Heart left ventricle (tissue), 16 donors: ENCODE results near the gene GUCD1. TPM values are rescaled to one million over a fixed set of nuclear protein-coding genes. Genes with fewer than 3 reads are reported as not detected.
A peak's percentile ranks its signal among the peaks of the same experiment; 100 is the strongest.

Source experiments
- ATAC-seq, 4 donors: fragments of 200-7000 bp; cut with Tn5 transposase; one replicate each; pipeline ENCODE4 v1.9.1; 2020 to 2022; ENCODE audit warnings: moderate library complexity in 4 of 4, mild to moderate bottlenecking in 3 of 4, moderate number of reproducible peaks in 1 of 4
- DNase-seq, 5 donors: peaks; one replicate each; pipeline ENCODE4 v3.0.0-alpha.2; 2020
- H3K27ac ChIP-seq, 12 donors: fragments of 200-600 bp; sonication (generic) in 4 of 12; one replicate each; pipeline versions ENCODE4 v1.5.0 to v1.8.0; 2016 to 2022; ENCODE audit warnings: mild to moderate bottlenecking in 2 of 12
- H3K27me3 ChIP-seq, 9 donors: fragments of 200-600 bp; sonication (generic) in 2 of 9; one replicate each; pipeline versions ENCODE4 v1.5.1 to v1.8.0; 2016 to 2022; ENCODE audit warnings: mild to moderate bottlenecking in 3 of 9
- H3K36me3 ChIP-seq, 9 donors: fragments of 200-600 bp; sonication (generic) in 2 of 9; one replicate each; pipeline versions ENCODE4 v1.5.0 to v1.8.0; 2018 to 2022; ENCODE audit warnings: mild to moderate bottlenecking in 2 of 9
- H3K4me1 ChIP-seq, 12 donors: fragments of 200-600 bp; sonication (generic) in 4 of 12; one replicate each; pipeline versions ENCODE4 v1.5.0 to v1.8.0; 2016 to 2022; ENCODE audit warnings: mild to moderate bottlenecking in 3 of 12
- H3K4me3 ChIP-seq, 12 donors: fragments of 200-600 bp; sonication (generic) in 4 of 12; one replicate each; pipeline versions ENCODE4 v1.5.0 to v1.8.0; 2017 to 2022; ENCODE audit warnings: mild to moderate bottlenecking in 9 of 12, moderate library complexity in 4 of 12
- H3K9me3 ChIP-seq, 12 donors: fragments of 200-600 bp; sonication (generic) in 4 of 12; one replicate each; pipeline versions ENCODE4 v1.5.0 to v1.8.0; 2016 to 2022; ENCODE audit warnings: mild to moderate bottlenecking in 1 of 12
- CTCF ChIP-seq, 12 donors: fragments of 200-600 bp; sonication (generic) in 4 of 12; IDR thresholded peaks; one replicate each; pipeline versions ENCODE4 v1.5.0 to v1.8.0; 2018 to 2022; ENCODE audit warnings: antibody characterized with exemption in 12 of 12, mild to moderate bottlenecking in 5 of 12
- POLR2A ChIP-seq, 2 donors: fragments of 450-650 bp; IDR thresholded peaks; one replicate each; pipeline ENCODE4 v1.6.1; 2017; ENCODE audit warnings: antibody characterized with exemption in 2 of 2, mild to moderate bottlenecking in 2 of 2, moderate library complexity in 2 of 2
- WGBS, 4 donors: extraction: QIAGEN DNeasy Blood & Tissue Kit in 2 of 4; methylation state at CpG; one replicate each; pipeline versions ENCODE4 v1.1.5 to v1.1.7; 2013 to 2018; 5-methylcytosine and 5-hydroxymethylcytosine counted together
- intact Hi-C, 10 donors: fragments of 100-400 bp; cut with DNase I; formaldehyde crosslinking; loops; one replicate each; pipeline versions ENCODE4 v1.11.1 to v1.14.2; 2022
- polyA plus RNA-seq, 2 donors: library from polyadenylated mRNA; stranded (reverse); fragments of 200-250 nt; gene quantifications; one replicate each; pipeline ENCODE4 v1.2.3, GENCODE V29; 2013
- total RNA-seq, 9 donors: library from RNA; depleted of rRNA in 2 of 9; stranded (reverse); fragments of >200 nt in 2 of 9; fragmentation: NEBNext Ultra II Directional in 3 of 9; extraction: Animal tissue kit (Norgen Biotek cat#: 25700) in 3 of 9; gene quantifications; one replicate each; pipeline versions ENCODE4 v1.1.0 to v1.2.4, GENCODE V29; 2016 to 2023
- donor health status: ischemic (EF 13 %, LVEDD 7.1; RV severe dilation, severe dysfunction).
- donor health status: healthy with polysubstance abuse.
- donor health status: DM: no; HTN: yes; CAD: no.
- donor health status: DM: no; HTN: no; CAD: no.
- donor health status: ischemic (EF 25% LVEDD 6.9; RV normal size, moderate dysfunction).
- donor health status: ischemic (EF 25% LVEDD 5.7; RV mildly dilated, moderate dysfunction).
- donor health status: healthy.
- donor health status: DM: yes; HTN: yes; CAD: no.
- donor health status: ischemic (EF 35%, LVEDD 5.7; RV mildly dilated, moderate dysfunction).
- donor health status: nonischemic (EF 11% LVEDD 7.7; RV severe dilation, severe dysfunction).
- donor health status: DM: yes; HTN: yes; CAD: no.
- donor health status: PGD.
- donor health status: ischemic (EF 29% LVEDD 5.4; RV normal size, mild dysfunction).
- donor health status: nonischemic (EF 23%, LVEDD 6.1; RV moderate dilation, normal function).

GUCD1 gene
- total and polyA plus RNA-seq, 11 donors = 147 to 487 (median 186) TPM

GRCh38 chr22:24565077-24565476, 10.1 kb upstream of the GUCD1 start:
- H3K36me3 ChIP-seq = peaks cover 0 to 73% (median 48%) of the 10 kb centered on the region in 9 donors
- ATAC-seq (no peak), DNase-seq (no peak)
- no peaks in the 10 kb centered on the region for H3K27me3 ChIP-seq
- peak overlapping the region in 10 of 12 donors; percentile 28 to 81 (median 70) for H3K27ac ChIP-seq
- no peak for TF ChIP-seq CTCF (IDR thresholded peaks at IDR 0.05)
- no peak for TF ChIP-seq POLR2A (IDR thresholded peaks at IDR 0.05)
- no peaks in the 10 kb centered on the region for H3K9me3 ChIP-seq
- H3K4me3 ChIP-seq = no peak overlapping the region
- 80 to 88% (median 84%) methylated on average over 2 of the region's 2 CpGs for WGBS, 4 donors
- peaks cover 0 to 71% (median 31%) of the 10 kb centered on the region in 12 donors for H3K4me1 ChIP-seq
- intact Hi-C loops = no loop called here

GRCh38 chr22:24564376-24565058, 9.6 kb upstream of the GUCD1 start:
- no peaks in the 10 kb centered on the region for H3K9me3 ChIP-seq
- no peaks in the 10 kb centered on the region for H3K27me3 ChIP-seq
- H3K4me3 ChIP-seq = no peak overlapping the region
- ATAC-seq (peak; percentile 93 to 94 (median 94)), DNase-seq (peak in 4 of 5 donors; percentile 48 to 67 (median 57))
- peaks cover 0 to 77% (median 32%) of the 10 kb centered on the region in 12 donors for H3K4me1 ChIP-seq
- no peak for TF ChIP-seq CTCF (IDR thresholded peaks at IDR 0.05)
- H3K27ac ChIP-seq = peak overlapping the region; percentile 45 to 81 (median 74)
- intact Hi-C loops = no loop called here
- peaks cover 0 to 73% (median 46%) of the 10 kb centered on the region in 9 donors for H3K36me3 ChIP-seq
- WGBS, 4 donors = 34 to 60% (median 51%) methylated on average over 2 of the region's 2 CpGs

DNA sequence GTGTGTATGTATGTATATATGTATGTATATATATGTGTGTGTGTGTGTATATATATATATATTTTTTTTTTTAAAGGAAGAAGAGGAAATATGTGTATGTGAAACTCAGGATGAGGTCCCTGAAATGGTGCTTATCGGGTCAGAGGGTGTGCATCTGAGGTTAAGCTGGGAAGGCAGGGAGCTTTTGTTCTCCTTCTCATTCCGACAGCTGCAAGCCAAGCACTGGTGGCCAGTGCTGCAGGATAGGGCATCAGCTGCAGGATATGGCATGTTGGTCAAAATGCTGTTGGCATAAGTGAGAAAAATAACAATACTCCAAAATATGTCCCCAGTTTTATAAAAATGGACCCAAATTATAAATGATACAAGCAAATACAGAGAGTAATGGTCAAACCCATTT, 8.3 kb upstream of the GUCD1 start:
- Histone ChIP-seq H3K9me3 (no peaks in the 10 kb centered on the region), H3K36me3 (peaks cover 0 to 73% (median 46%) of the 10 kb centered on the region in 9 donors), H3K4me1 (peaks cover 0 to 85% (median 39%) of the 10 kb centered on the region in 12 donors), H3K27me3 (no peaks in the 10 kb centered on the region), H3K27ac (peak overlapping the region in 6 of 12 donors; percentile 68 to 81 (median 76)), H3K4me3 (no peak overlapping the region)
- TF ChIP-seq CTCF (IDR thresholded peaks at IDR 0.05) = no peak
- TF ChIP-seq POLR2A (IDR thresholded peaks at IDR 0.05) = no peak
- DNase-seq (no peak), ATAC-seq (no peak)
- intact Hi-C loops = no loop called here
- 70 to 89% (median 76%) methylated on average over 2 of the region's 2 CpGs for WGBS, 4 donors

GRCh38 chr22:24559471-24559870, 4.5 kb upstream of the GUCD1 start:
- Histone ChIP-seq H3K27me3 (no peaks in the 10 kb centered on the region), H3K9me3 (no peaks in the 10 kb centered on the region), H3K4me3 (no peak overlapping the region), H3K4me1 (peaks cover 7 to 68% (median 44%) of the 10 kb centered on the region in 12 donors), H3K36me3 (peaks cover 0 to 64% (median 47%) of the 10 kb centered on the region in 9 donors), H3K27ac (peak overlapping the region in 3 of 12 donors; percentile 24 to 41 (median 33))
- DNase-seq (no peak), ATAC-seq (no peak)
- intact Hi-C loops = no loop called here
- TF ChIP-seq CTCF (IDR thresholded peaks at IDR 0.05) (no peak), POLR2A (IDR thresholded peaks at IDR 0.05) (no peak)
- WGBS, 4 donors = 25 to 42% (median 36%) methylated on average over 4 of the region's 4 CpGs
